ENCODE measurements around the gene LRR1. TPM values are rescaled to one million over a fixed set of nuclear protein-coding genes. Genes with fewer than 3 reads are reported as not detected.

Gene LRR1
- polyA plus RNA-seq (2011; rRNA removed) (9.8 and 12.8 TPM in 2 replicates), polyA minus RNA-seq (2011; rRNA and poly(A)+ RNA removed) (3.1 and 5.9 TPM in 2 replicates)

- Histone ChIP-seq H3K27ac (ENCODE audit: low read depth, low read length) (peak within 1 kb of the TSS; percentile 99), H3K9me3 (ENCODE audit: control insufficient read depth, insufficient read depth, low read length) (no peaks in the 10 kb centered on the region; the same call in 1 of the 2 replicates), H3K27me3 (ENCODE audit: control insufficient read depth, insufficient read depth, low read length) (no peaks in the 10 kb centered on the region), H3K4me3 (ENCODE audit: low read depth, low read length) (peak within 1 kb of the TSS; percentile 95)
- peak; percentile 34 for DNase-seq (ENCODE audit: low read depth, low spot score)
- ChIA-PET POLR2A (interaction anchor here (0.7 to 1.7 kb wide), 5 partner anchors 12 to 35 kb away, joined by 3 to 26 read pairs (median 4); partner anchors contain the start of genes MGAT2, RPL36AL and RPS29), CTCF (no interaction called here)
- TF ChIP-seq CTCF (IDR thresholded peaks at IDR 0.05; ENCODE audit: low read depth, low read length), result no peak
These were observed at the start of gene LRR1 for GRCh38 chr14:49598485-49599300. TSS of gene LRR1 (plus strand) at chr14:49598940. CDS start at chr14:49599021, 81 bp downstream.

GRCh38 chr14:49549446-49549845 is 49.3 kb upstream of the LRR1 start:
- Histone ChIP-seq H3K4me3 (ENCODE audit: low read depth, low read length) (no peak overlapping the region), H3K27me3 (ENCODE audit: control insufficient read depth, insufficient read depth, low read length) (peaks cover 7% of the 10 kb centered on the region), H3K9me3 (ENCODE audit: control insufficient read depth, insufficient read depth, low read length) (no peaks in the 10 kb centered on the region), H3K27ac (ENCODE audit: low read depth, low read length) (no peak overlapping the region)
- ChIA-PET CTCF (interaction anchor here (2.9 to 3.1 kb wide), 2 partner anchors 52 to 88 kb away, joined by 9 to 44 read pairs; no protein-coding TSS in a partner anchor), POLR2A (no interaction called here)
- no peak for TF ChIP-seq CTCF (IDR thresholded peaks at IDR 0.05; ENCODE audit: low read depth, low read length)
- no peak for DNase-seq (ENCODE audit: low read depth, low spot score)

GRCh38 chr14:49549881-49550280 is 48.9 kb upstream of the LRR1 start:
- ChIA-PET POLR2A (no interaction called here), CTCF (interaction anchor here (2.9 to 3.1 kb wide), 2 partner anchors 52 to 89 kb away, joined by 9 to 44 read pairs; no protein-coding TSS in a partner anchor)
- peaks cover 7% of the 10 kb centered on the region for H3K27me3 ChIP-seq (ENCODE audit: control insufficient read depth, insufficient read depth, low read length)
- H3K9me3 ChIP-seq (ENCODE audit: control insufficient read depth, insufficient read depth, low read length), result no peaks in the 10 kb centered on the region
- no peak for TF ChIP-seq CTCF (IDR thresholded peaks at IDR 0.05; ENCODE audit: low read depth, low read length)
- H3K27ac ChIP-seq (ENCODE audit: low read depth, low read length), result no peak overlapping the region
- DNase-seq (ENCODE audit: low read depth, low spot score), result no peak
- H3K4me3 ChIP-seq (ENCODE audit: low read depth, low read length), result no peak overlapping the region

GRCh38 chr14:49550286-49551184 is 48.2 kb upstream of the LRR1 start:
- DNase-seq (ENCODE audit: low read depth, low spot score), result no peak
- H3K27ac ChIP-seq (ENCODE audit: low read depth, low read length), result no peak overlapping the region
- peak; percentile 53 for TF ChIP-seq CTCF (IDR thresholded peaks at IDR 0.05; ENCODE audit: low read depth, low read length)
- POLR2A ChIA-PET, result no interaction called here
- no peaks in the 10 kb centered on the region for H3K9me3 ChIP-seq (ENCODE audit: control insufficient read depth, insufficient read depth, low read length)
- CTCF ChIA-PET, result interaction anchor here (0.6 to 3.1 kb wide), 5 partner anchors 10 to 89 kb away, joined by 3 to 44 read pairs (median 3); no protein-coding TSS in a partner anchor
- peaks cover 5% of the 10 kb centered on the region for H3K27me3 ChIP-seq (ENCODE audit: control insufficient read depth, insufficient read depth, low read length)
- no peak overlapping the region for H3K4me3 ChIP-seq (ENCODE audit: low read depth, low read length)

Data from AG04450 (cell line).